ENCODE measurements around the gene UCMA.
"Not testable (repeated sequence)": the region's sequence is repeated elsewhere in the genome, so short reads cannot be mapped to it uniquely, and the experiment has no call there.

The UCMA gene, protein sequence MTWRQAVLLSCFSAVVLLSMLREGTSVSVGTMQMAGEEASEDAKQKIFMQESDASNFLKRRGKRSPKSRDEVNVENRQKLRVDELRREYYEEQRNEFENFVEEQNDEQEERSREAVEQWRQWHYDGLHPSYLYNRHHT

DNA sequence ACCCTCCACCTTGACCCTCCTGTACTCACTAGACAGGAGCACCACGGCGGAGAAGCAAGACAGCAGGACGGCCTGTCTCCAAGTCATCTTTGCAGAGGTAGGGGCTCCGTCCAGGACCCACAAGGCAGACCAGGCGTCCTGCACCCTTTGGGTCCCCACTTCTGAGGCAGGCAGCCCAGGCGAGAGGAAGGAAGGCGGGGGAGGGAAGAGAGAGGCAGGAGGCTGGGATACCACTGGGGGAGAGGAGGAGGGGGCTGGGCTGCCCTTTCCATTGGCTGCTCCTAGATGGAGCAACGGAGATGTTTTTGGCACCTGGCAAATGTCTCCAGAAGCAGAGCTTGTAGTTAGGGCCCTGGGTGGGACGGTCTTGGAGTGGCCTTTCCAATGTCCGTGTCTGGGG, at the start of gene UCMA:
Gene UCMA (minus strand): TSS at position 203 of the 400 bp plus-strand sequence. CDS start 116 bp downstream, at position 87.
- no peak for TF ChIP-seq EZH2phosphoT487 (IDR thresholded peaks at IDR 0.05; ENCODE audit: low read depth)
- TF ChIP-seq, protein P1, sequence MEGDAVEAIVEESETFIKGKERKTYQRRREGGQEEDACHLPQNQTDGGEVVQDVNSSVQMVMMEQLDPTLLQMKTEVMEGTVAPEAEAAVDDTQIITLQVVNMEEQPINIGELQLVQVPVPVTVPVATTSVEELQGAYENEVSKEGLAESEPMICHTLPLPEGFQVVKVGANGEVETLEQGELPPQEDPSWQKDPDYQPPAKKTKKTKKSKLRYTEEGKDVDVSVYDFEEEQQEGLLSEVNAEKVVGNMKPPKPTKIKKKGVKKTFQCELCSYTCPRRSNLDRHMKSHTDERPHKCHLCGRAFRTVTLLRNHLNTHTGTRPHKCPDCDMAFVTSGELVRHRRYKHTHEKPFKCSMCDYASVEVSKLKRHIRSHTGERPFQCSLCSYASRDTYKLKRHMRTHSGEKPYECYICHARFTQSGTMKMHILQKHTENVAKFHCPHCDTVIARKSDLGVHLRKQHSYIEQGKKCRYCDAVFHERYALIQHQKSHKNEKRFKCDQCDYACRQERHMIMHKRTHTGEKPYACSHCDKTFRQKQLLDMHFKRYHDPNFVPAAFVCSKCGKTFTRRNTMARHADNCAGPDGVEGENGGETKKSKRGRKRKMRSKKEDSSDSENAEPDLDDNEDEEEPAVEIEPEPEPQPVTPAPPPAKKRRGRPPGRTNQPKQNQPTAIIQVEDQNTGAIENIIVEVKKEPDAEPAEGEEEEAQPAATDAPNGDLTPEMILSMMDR (IDR thresholded peaks at IDR 0.05; ENCODE audit: low read depth, low read length) = no peak
- Histone ChIP-seq H3K79me2 (ENCODE audit: low read length) (no peaks in the 10 kb centered on the region), H3K4me1 (ENCODE audit: low read length) (no peaks in the 10 kb centered on the region; the same call in 1 of the 2 replicates), H3K9me3 (ENCODE audit: insufficient read depth, low read length) (no peaks in the 10 kb centered on the region), H3K27ac (ENCODE audit: low read length) (no peak within 1 kb of the TSS), H3K36me3 (replicated peaks; ENCODE audit: low read depth, low read length) (no peaks in the 10 kb centered on the region), H3K4me2 (ENCODE audit: low read length) (no peak within 1 kb of the TSS), H4K20me1 (ENCODE audit: insufficient read depth, low read length) (no peaks in the 10 kb centered on the region), H3K9ac (ENCODE audit: low read length) (no peak within 1 kb of the TSS), H2AFZ (ENCODE audit: low read depth, low read length) (no peak within 1 kb of the TSS), H3K4me3 (ENCODE audit: low read length) (no peak within 1 kb of the TSS), H3K27me3 (ENCODE audit: low read depth, low read length) (no peaks in the 10 kb centered on the region)

DNA sequence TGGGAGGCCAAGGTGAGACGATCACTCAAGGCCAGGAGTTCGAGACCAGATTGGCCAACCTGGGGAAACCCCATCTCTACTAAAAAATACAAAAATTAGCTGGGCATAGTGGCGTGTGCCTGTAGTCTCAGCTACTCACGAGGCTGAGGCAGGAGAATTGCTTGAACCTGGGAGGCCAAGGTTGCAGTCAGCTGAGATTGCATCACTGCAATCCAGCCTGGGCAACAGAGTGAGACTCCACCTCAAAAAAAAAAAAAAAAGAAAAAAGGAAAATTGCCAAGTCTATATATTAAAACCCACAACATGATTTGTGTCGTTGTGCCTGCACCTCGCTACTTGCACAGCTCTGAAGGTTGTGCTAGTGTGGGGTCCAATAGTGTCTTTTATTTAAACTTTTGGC, 48.2 kb upstream of the UCMA start:
- H4K20me1 ChIP-seq (ENCODE audit: insufficient read depth, low read length); H3K4me2 ChIP-seq (ENCODE audit: low read length); H3K27ac ChIP-seq (ENCODE audit: low read length); H3K4me1 ChIP-seq (ENCODE audit: low read length); H3K79me2 ChIP-seq (ENCODE audit: low read length); H3K9ac ChIP-seq (ENCODE audit: low read length); H2AFZ ChIP-seq (ENCODE audit: low read depth, low read length); H3K4me3 ChIP-seq (ENCODE audit: low read length); H3K36me3 ChIP-seq (replicated peaks; ENCODE audit: low read depth, low read length); H3K27me3 ChIP-seq (ENCODE audit: low read depth, low read length); H3K9me3 ChIP-seq (ENCODE audit: insufficient read depth, low read length): not testable (repeated sequence)

DNA sequence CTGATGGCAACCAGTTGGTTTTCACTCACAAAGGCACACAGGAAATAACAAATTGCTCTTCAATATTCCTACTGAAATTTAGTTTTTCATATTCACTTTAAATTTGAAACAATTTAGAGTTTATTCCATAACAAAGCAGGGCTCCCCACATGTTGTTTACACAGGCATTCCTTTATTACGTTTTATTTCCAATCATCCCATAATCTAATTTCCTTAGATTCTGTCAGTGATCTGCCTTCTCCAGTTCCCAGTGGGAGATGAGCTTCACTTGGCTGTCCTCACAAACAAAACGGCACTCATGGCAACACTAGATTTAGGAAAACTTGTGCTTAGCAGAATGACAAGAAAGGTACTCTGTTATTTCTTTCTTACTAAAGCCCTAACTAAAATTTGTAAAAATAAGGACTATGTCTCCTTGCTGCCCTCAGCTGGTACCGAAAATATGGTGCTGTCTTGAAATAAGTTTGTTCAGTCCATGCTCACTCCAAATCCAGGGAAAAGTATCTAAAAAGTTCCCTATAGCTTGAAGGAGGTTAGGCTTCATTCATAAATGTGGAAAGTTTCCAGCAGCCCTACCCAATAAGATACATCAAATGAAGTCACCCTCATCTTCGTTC, 42.7 kb upstream of the UCMA start:
- Histone ChIP-seq H3K9ac (ENCODE audit: low read length) (no peak overlapping the region), H2AFZ (ENCODE audit: low read depth, low read length) (no peak overlapping the region), H3K79me2 (ENCODE audit: low read length) (no peaks in the 10 kb centered on the region), H3K4me2 (ENCODE audit: low read length) (no peak overlapping the region), H3K4me3 (ENCODE audit: low read length) (no peak overlapping the region), H3K27ac (ENCODE audit: low read length) (no peak overlapping the region), H3K9me3 (ENCODE audit: insufficient read depth, low read length) (no peaks in the 10 kb centered on the region), H3K27me3 (ENCODE audit: low read depth, low read length) (no peaks in the 10 kb centered on the region), H4K20me1 (ENCODE audit: insufficient read depth, low read length) (no peaks in the 10 kb centered on the region), H3K36me3 (replicated peaks; ENCODE audit: low read depth, low read length) (no peaks in the 10 kb centered on the region), H3K4me1 (ENCODE audit: low read length) (peaks cover 8% of the 10 kb centered on the region)
- TF ChIP-seq, protein P1 (IDR thresholded peaks at IDR 0.05; ENCODE audit: low read depth, low read length) = no peak
- no peak for TF ChIP-seq EZH2phosphoT487 (IDR thresholded peaks at IDR 0.05; ENCODE audit: low read depth)

DNA sequence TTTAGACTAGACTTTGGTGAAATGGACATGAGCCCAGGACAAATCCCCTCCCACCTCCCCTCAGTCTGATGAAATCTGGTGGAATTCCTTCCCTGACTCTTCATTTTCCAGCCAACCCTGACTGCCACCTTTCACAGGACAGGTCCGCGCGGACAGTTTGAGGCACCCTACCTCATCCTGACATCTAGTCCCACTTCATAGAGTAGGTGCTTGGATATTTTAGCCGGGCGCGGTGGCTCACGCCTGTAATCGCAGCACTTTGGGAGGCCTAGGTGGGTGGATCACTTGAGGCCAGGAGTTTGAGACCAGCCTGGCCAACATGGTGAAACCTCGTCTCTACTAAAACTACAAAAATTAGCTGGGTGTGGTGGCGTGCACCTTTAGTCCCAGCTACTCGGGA, 42.0 kb upstream of the UCMA start:
- not testable (repeated sequence) for H3K4me3 ChIP-seq (ENCODE audit: low read length); H4K20me1 ChIP-seq (ENCODE audit: insufficient read depth, low read length); H3K9me3 ChIP-seq (ENCODE audit: insufficient read depth, low read length); H3K79me2 ChIP-seq (ENCODE audit: low read length); H3K27me3 ChIP-seq (ENCODE audit: low read depth, low read length); H3K36me3 ChIP-seq (replicated peaks; ENCODE audit: low read depth, low read length); H3K9ac ChIP-seq (ENCODE audit: low read length); H3K4me2 ChIP-seq (ENCODE audit: low read length); H2AFZ ChIP-seq (ENCODE audit: low read depth, low read length); H3K27ac ChIP-seq (ENCODE audit: low read length)
- H3K4me1 ChIP-seq (ENCODE audit: low read length) = peaks cover 15% of the 10 kb centered on the region

DNA sequence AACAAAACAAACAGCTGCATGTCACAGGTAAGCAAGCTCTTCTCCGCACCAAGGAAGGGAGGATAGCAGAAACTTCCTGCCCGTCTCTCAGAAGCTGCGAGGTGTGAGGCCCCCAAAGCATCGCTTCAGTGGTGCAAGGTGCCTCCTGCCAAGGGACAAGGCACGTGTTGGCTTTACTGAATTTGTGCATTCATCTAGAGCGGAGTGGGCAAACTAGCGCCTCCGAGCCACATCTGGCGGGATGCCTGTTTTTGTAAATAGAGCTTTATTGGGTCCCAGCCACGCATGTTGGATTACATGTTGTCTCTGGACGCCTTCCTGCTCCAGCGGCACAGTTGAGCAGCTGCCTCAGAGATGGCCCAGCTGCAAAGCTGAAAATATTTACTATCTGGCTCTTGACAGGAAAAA, 38.0 kb upstream of the UCMA start:
- H3K4me1 ChIP-seq (ENCODE audit: low read length) = peaks cover 39% of the 10 kb centered on the region
- H3K4me2 ChIP-seq (ENCODE audit: low read length) = peak overlapping the region; percentile 82
- no peaks in the 10 kb centered on the region for H3K36me3 ChIP-seq (replicated peaks; ENCODE audit: low read depth, low read length)
- peak overlapping the region; percentile 64 for H3K9ac ChIP-seq (ENCODE audit: low read length)
- peak overlapping the region; percentile 41 for H3K27ac ChIP-seq (ENCODE audit: low read length)
- TF ChIP-seq, protein P1 (IDR thresholded peaks at IDR 0.05; ENCODE audit: low read depth, low read length) = no peak
- TF ChIP-seq EZH2phosphoT487 (IDR thresholded peaks at IDR 0.05; ENCODE audit: low read depth) = no peak
- H4K20me1 ChIP-seq (ENCODE audit: insufficient read depth, low read length) = no peaks in the 10 kb centered on the region
- H3K4me3 ChIP-seq (ENCODE audit: low read length) = peak overlapping the region; percentile 58
- no peaks in the 10 kb centered on the region for H3K9me3 ChIP-seq (ENCODE audit: insufficient read depth, low read length)
- peak overlapping the region; percentile 95 for H2AFZ ChIP-seq (ENCODE audit: low read depth, low read length)
- H3K79me2 ChIP-seq (ENCODE audit: low read length) = no peaks in the 10 kb centered on the region
- H3K27me3 ChIP-seq (ENCODE audit: low read depth, low read length) = no peaks in the 10 kb centered on the region
